ENCODE data around the gene GAL3ST1. TPM values are rescaled to one million over a fixed set of nuclear protein-coding genes. Genes with fewer than 3 reads are reported as not detected.
A peak's percentile ranks its signal among the peaks of the same experiment; 100 is the strongest.

The GAL3ST1 gene
- total RNA-seq, 1 experiment from 2014 or later: not detected

- ChIA-PET CTCF (interaction anchor here (1.3 to 1.7 kb wide), 2 partner anchors 13 to 163 kb away, joined by 5 to 9 read pairs; no protein-coding TSS in a partner anchor), POLR2A (interaction anchor here (0.6 to 4.6 kb wide), 18 partner anchors 8 to 1201 kb away, joined by 3 to 30 read pairs (median 3); partner anchors contain the start of genes MORC2, MTFP1, SEC14L2 and TCN2)
- H3K4me1 Mint-ChIP-seq (ENCODE audit: insufficient read depth, unreplicated experiment): no peaks in the 10 kb centered on the region
- TF ChIP-seq CTCF (IDR thresholded peaks at IDR 0.05; ENCODE audit: unreplicated experiment): no peak
- no peaks in the 10 kb centered on the region for H3K9me3 Mint-ChIP-seq (ENCODE audit: unreplicated experiment)
- no TSS peak for BruUV-seq (replicated peaks)
- DNase-seq (ENCODE audit: unreplicated experiment): peak; percentile 97
- H3K4me3 Mint-ChIP-seq (ENCODE audit: unreplicated experiment): no peak within 1 kb of the TSS
- H3K36me3 Mint-ChIP-seq (ENCODE audit: insufficient read depth, unreplicated experiment): peaks cover 30% of the 10 kb centered on the region
- no peak within 1 kb of the TSS for H3K27ac Mint-ChIP-seq (ENCODE audit: low read depth, unreplicated experiment)
- no peaks in the 10 kb centered on the region for H3K27me3 Mint-ChIP-seq (ENCODE audit: insufficient read depth, unreplicated experiment)
- intact Hi-C loops (cut with micrococcal nuclease): loop anchor here (1.0 kb wide), 1 partner anchor 146 kb away; no protein-coding TSS in a partner anchor
These were observed 17.3 kb upstream of the GAL3ST1 start, which contains the start of gene PES1 for GRCh38 chr22:30591588-30592359. PES1 (minus strand) TSS chr22:30591910; CDS start chr22:30591833, 77 bp downstream.

- BruUV-seq (replicated peaks): TSS peak; percentile 60
- intact Hi-C loops (cut with micrococcal nuclease): loop anchor here (1.0 kb wide), 1 partner anchor 146 kb away; no protein-coding TSS in a partner anchor
These were observed 16.7 kb upstream of the GAL3ST1 start for GRCh38 chr22:30591191-30591587.

GRCh38 chr22:30586414-30586813 lies 11.9 kb upstream of the GAL3ST1 start:
- Mint-ChIP-seq H3K27ac (ENCODE audit: low read depth, unreplicated experiment) (no peak overlapping the region), H3K4me3 (ENCODE audit: unreplicated experiment) (no peak overlapping the region), H3K4me1 (ENCODE audit: insufficient read depth, unreplicated experiment) (no peaks in the 10 kb centered on the region), H3K36me3 (ENCODE audit: insufficient read depth, unreplicated experiment) (peaks cover 73% of the 10 kb centered on the region), H3K27me3 (ENCODE audit: insufficient read depth, unreplicated experiment) (no peaks in the 10 kb centered on the region), H3K9me3 (ENCODE audit: unreplicated experiment) (no peaks in the 10 kb centered on the region)
- no peak for TF ChIP-seq CTCF (IDR thresholded peaks at IDR 0.05; ENCODE audit: unreplicated experiment)
- ChIA-PET CTCF (interaction anchor here (0.5 kb wide), 1 partner anchor 1243 kb away, joined by 3 read pairs; no protein-coding TSS in a partner anchor), POLR2A (no interaction called here)
- no peak for DNase-seq (ENCODE audit: unreplicated experiment)
- intact Hi-C loops (cut with micrococcal nuclease): no loop called here
- BruUV-seq (replicated peaks): no TSS peak

More at GRCh38 chr22:30591191-30591587, 16.7 kb upstream of the GAL3ST1 start:
- Mint-ChIP-seq H3K27ac (ENCODE audit: low read depth, unreplicated experiment) (no peak overlapping the region), H3K4me3 (ENCODE audit: unreplicated experiment) (no peak overlapping the region), H3K27me3 (ENCODE audit: insufficient read depth, unreplicated experiment) (no peaks in the 10 kb centered on the region), H3K9me3 (ENCODE audit: unreplicated experiment) (no peaks in the 10 kb centered on the region), H3K4me1 (ENCODE audit: insufficient read depth, unreplicated experiment) (no peaks in the 10 kb centered on the region), H3K36me3 (ENCODE audit: insufficient read depth, unreplicated experiment) (peaks cover 36% of the 10 kb centered on the region)
- ChIA-PET POLR2A (interaction anchor here (0.6 to 4.6 kb wide), 18 partner anchors 8 to 1200 kb away, joined by 3 to 30 read pairs (median 3); partner anchors contain the start of genes MORC2, MTFP1, SEC14L2 and TCN2), CTCF (interaction anchor here (0.6 to 1.7 kb wide), 3 partner anchors 10 to 164 kb away, joined by 3 to 9 read pairs (median 5); no protein-coding TSS in a partner anchor)
- peak; percentile 19 for DNase-seq (ENCODE audit: unreplicated experiment)
- no peak for TF ChIP-seq CTCF (IDR thresholded peaks at IDR 0.05; ENCODE audit: unreplicated experiment)

- no peaks in the 10 kb centered on the region for H3K27me3 Mint-ChIP-seq (ENCODE audit: insufficient read depth, unreplicated experiment)
- H3K27ac Mint-ChIP-seq (ENCODE audit: low read depth, unreplicated experiment): no peak overlapping the region
- H3K4me3 Mint-ChIP-seq (ENCODE audit: unreplicated experiment): no peak overlapping the region
- no peaks in the 10 kb centered on the region for H3K9me3 Mint-ChIP-seq (ENCODE audit: unreplicated experiment)
- CTCF ChIA-PET: interaction anchor here (0.6 kb wide), 1 partner anchor 197 kb away, joined by 3 read pairs; the partner anchor contains the start of gene RNF215
- no peak for TF ChIP-seq CTCF (IDR thresholded peaks at IDR 0.05; ENCODE audit: unreplicated experiment)
- H3K36me3 Mint-ChIP-seq (ENCODE audit: insufficient read depth, unreplicated experiment): peaks cover 90% of the 10 kb centered on the region
- POLR2A ChIA-PET: no interaction called here
- no peak for DNase-seq (ENCODE audit: unreplicated experiment)
- H3K4me1 Mint-ChIP-seq (ENCODE audit: insufficient read depth, unreplicated experiment): no peaks in the 10 kb centered on the region
- intact Hi-C loops (cut with micrococcal nuclease): no loop called here
- BruUV-seq (replicated peaks): no TSS peak
These were observed 10.0 kb upstream of the GAL3ST1 start for GRCh38 chr22:30584441-30584840.

Data from MCF 10A (cell line).